Measurements from ENCODE around the gene TEX13D. TPM values are rescaled to one million over a fixed set of nuclear protein-coding genes. Genes with fewer than 3 reads are reported as not detected.

TEX13D gene
- total and polyA plus RNA-seq, 2 donors from 2014 or later, result not detected

GRCh38 chrX:124354648-124355047 lies 22.2 kb downstream of the TEX13D start:
- Histone ChIP-seq H3K27ac (ENCODE audit: low read depth in 2 of 2, low read length in 2 of 2) (no peak overlapping the region), H3K9ac (ENCODE audit: low read length in 3 of 3) (no peak overlapping the region), H3K27me3 (ENCODE audit: control insufficient read depth, insufficient read depth, low read length) (no peaks in the 10 kb centered on the region), H3K36me3 (ENCODE audit: control insufficient read depth in 2 of 3, insufficient read depth in 3 of 3, low read length in 3 of 3) (no peaks in the 10 kb centered on the region), H3K4me3 (ENCODE audit: low read length in 3 of 3) (no peak overlapping the region), H3K4me1 (ENCODE audit: control insufficient read depth in 2 of 3, insufficient read depth in 2 of 3, low read depth in 1 of 3, low read length in 3 of 3) (no peaks in the 10 kb centered on the region), H3K9me3 (ENCODE audit: control insufficient read depth in 2 of 3, insufficient read depth in 1 of 3, low read length in 3 of 3) (no peaks in the 10 kb centered on the region)
- peak; percentile 90 for FAIRE-seq
- intact Hi-C loops (cut with DNase I), result no loop called here
- no peak for TF ChIP-seq CTCF (IDR thresholded peaks at IDR 0.05; ENCODE audit: borderline replicate concordance, extremely low read depth, insufficient read depth)
- no peak for DNase-seq

DNA sequence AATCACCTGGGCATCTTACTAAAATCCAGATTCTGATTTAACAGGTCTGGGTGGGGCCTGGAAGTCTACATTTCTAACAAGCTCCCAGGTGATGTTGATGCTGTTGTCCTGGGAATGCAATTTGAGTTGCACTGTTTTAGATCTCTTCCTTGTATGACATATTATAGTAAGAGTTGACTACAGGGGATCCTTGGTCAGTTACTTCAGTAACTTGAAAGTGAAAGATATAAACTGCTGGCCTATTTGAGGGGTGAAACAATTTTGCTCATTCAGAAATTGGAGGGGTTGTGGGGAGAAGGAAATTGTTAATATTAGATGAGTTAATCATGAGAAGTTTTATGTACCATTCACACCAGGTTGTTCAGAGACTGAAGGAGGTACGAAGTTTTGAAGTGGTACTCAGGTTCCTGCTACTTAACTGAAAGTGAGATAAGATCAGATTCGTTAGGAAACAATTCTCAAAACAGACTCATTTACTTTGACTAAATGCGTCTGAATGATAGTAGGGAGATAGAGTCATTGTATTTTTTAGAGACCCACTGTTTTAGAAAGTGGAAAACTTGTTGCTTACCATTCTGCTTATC lies 26.4 kb downstream of the TEX13D start:
- Histone ChIP-seq H3K36me3 (ENCODE audit: control insufficient read depth in 2 of 3, insufficient read depth in 3 of 3, low read length in 3 of 3) (no peaks in the 10 kb centered on the region), H3K4me1 (ENCODE audit: control insufficient read depth in 2 of 3, insufficient read depth in 2 of 3, low read depth in 1 of 3, low read length in 3 of 3) (no peaks in the 10 kb centered on the region), H3K9me3 (ENCODE audit: control insufficient read depth in 2 of 3, insufficient read depth in 1 of 3, low read length in 3 of 3) (no peaks in the 10 kb centered on the region), H3K27ac (ENCODE audit: low read depth in 2 of 2, low read length in 2 of 2) (no peak overlapping the region), H3K9ac (ENCODE audit: low read length in 3 of 3) (no peak overlapping the region), H3K4me3 (ENCODE audit: low read length in 3 of 3) (no peak overlapping the region), H3K27me3 (ENCODE audit: control insufficient read depth, insufficient read depth, low read length) (no peaks in the 10 kb centered on the region)
- DNase-seq, result no peak
- intact Hi-C loops (cut with DNase I), result no loop called here
- TF ChIP-seq CTCF (IDR thresholded peaks at IDR 0.05; ENCODE audit: borderline replicate concordance, extremely low read depth, insufficient read depth), result no peak
- no peak for FAIRE-seq

DNA sequence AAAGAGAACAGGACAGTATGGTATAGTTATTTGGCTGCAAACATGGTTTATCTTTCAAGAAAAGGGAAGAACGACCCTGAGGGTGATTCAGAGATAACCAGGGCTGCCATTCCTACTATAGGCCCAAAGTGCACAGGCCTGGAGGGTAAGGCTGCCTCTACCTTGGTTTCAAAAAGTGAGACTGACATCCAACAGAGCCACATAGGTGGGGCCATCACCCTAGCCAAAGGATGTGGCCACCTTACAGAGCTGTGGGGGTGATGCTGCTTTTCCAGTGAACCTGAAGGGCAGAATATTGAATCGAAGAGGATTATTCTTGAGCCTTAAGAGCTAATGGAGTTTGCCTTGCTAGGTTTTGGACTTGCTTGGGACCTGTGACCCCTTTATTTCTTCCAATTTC lies 29.6 kb downstream of the TEX13D start:
- intact Hi-C loops (cut with DNase I), result no loop called here
- H3K4me3 ChIP-seq (ENCODE audit: low read length in 3 of 3), result no peak overlapping the region
- H3K36me3 ChIP-seq (ENCODE audit: control insufficient read depth in 2 of 3, insufficient read depth in 3 of 3, low read length in 3 of 3), result no peaks in the 10 kb centered on the region
- H3K9me3 ChIP-seq (ENCODE audit: control insufficient read depth in 2 of 3, insufficient read depth in 1 of 3, low read length in 3 of 3), result no peaks in the 10 kb centered on the region
- H3K27me3 ChIP-seq (ENCODE audit: control insufficient read depth, insufficient read depth, low read length), result no peaks in the 10 kb centered on the region
- TF ChIP-seq CTCF (IDR thresholded peaks at IDR 0.05; ENCODE audit: borderline replicate concordance, extremely low read depth, insufficient read depth), result no peak
- no peak overlapping the region for H3K27ac ChIP-seq (ENCODE audit: low read depth in 2 of 2, low read length in 2 of 2)
- FAIRE-seq (no peak), DNase-seq (no peak)
- no peaks in the 10 kb centered on the region for H3K4me1 ChIP-seq (ENCODE audit: control insufficient read depth in 2 of 3, insufficient read depth in 2 of 3, low read depth in 1 of 3, low read length in 3 of 3)
- no peak overlapping the region for H3K9ac ChIP-seq (ENCODE audit: low read length in 3 of 3)

DNA sequence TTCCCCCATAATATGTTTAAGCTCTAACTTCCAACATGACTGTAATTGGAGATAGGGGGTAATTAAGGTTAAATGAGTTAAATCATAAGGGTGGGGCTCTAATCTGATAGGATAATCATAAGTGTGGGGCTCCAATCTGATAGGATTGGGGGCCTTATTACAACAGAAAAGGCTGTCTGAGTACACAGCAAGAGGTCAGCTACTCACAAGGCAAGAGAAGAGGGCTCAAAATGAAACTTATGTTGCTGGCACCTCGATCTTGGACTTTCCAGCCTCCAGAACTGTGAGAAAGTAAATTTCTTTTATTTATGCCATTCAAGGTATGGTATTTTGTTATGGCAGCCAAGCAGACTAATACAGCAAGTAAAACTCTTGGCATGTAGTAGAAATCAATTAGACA lies 30.3 kb downstream of the TEX13D start:
- no peak for TF ChIP-seq CTCF (IDR thresholded peaks at IDR 0.05; ENCODE audit: borderline replicate concordance, extremely low read depth, insufficient read depth)

More for the DNA sequence above, 30.3 kb downstream of the TEX13D start:
- DNase-seq (no peak), FAIRE-seq (no peak)
- no peaks in the 10 kb centered on the region for H3K9me3 ChIP-seq (ENCODE audit: control insufficient read depth in 2 of 3, insufficient read depth in 1 of 3, low read length in 3 of 3)
- no peak overlapping the region for H3K4me3 ChIP-seq (ENCODE audit: low read length in 3 of 3)
- no peaks in the 10 kb centered on the region for H3K36me3 ChIP-seq (ENCODE audit: control insufficient read depth in 2 of 3, insufficient read depth in 3 of 3, low read length in 3 of 3)
- no peaks in the 10 kb centered on the region for H3K27me3 ChIP-seq (ENCODE audit: control insufficient read depth, insufficient read depth, low read length)
- H3K9ac ChIP-seq (ENCODE audit: low read length in 3 of 3), result no peak overlapping the region
- H3K4me1 ChIP-seq (ENCODE audit: control insufficient read depth in 2 of 3, insufficient read depth in 2 of 3, low read depth in 1 of 3, low read length in 3 of 3), result no peaks in the 10 kb centered on the region
- H3K27ac ChIP-seq (ENCODE audit: low read depth in 2 of 2, low read length in 2 of 2), result no peak overlapping the region
- intact Hi-C loops (cut with DNase I), result no loop called here

Measured in kidney (tissue), 14 donors.